SK-N-SH treated with all-trans-retinoic acid at 6 μM for 48 hours (cell line): ENCODE results near the gene LRRC23.
"Not testable (repeated sequence)": the region's sequence is repeated elsewhere in the genome, so short reads cannot be mapped to it uniquely, and the experiment has no call there.

Experiments used
- ATAC-seq: fragments of 200-7000 bp; cut with Tn5 transposase; 3 replicates; pipeline ENCODE4 v1.9.1; 2020; ENCODE audit warnings: mild to moderate bottlenecking, moderate library complexity
- ARNTL ChIP-seq: fragments of 450-650 bp; formaldehyde crosslinking; IDR thresholded peaks from 2 replicates; pipeline ENCODE4 v1.5.0; 2020; ENCODE audit warnings: low read depth, mild to moderate bottlenecking, moderate library complexity, borderline replicate concordance
- BACH2 ChIP-seq: fragments of 250-450 bp; sonication (Bioruptor Pico); IDR thresholded peaks from 2 replicates; pipeline ENCODE4 v1.9.0; 2021; ENCODE audit warnings: mild to moderate bottlenecking, borderline replicate concordance
- CSDC2 ChIP-seq: fragments of 250-450 bp; sonication (Bioruptor Pico); IDR thresholded peaks from 2 replicates; pipeline ENCODE4 v1.5.0; 2020; ENCODE audit warnings: mild to moderate bottlenecking, moderate library complexity
- CSRNP3 ChIP-seq: fragments of 250-450 bp; sonication (Bioruptor Pico); IDR thresholded peaks from 2 replicates; pipeline ENCODE4 v1.5.1; 2021; ENCODE audit warnings: mild to moderate bottlenecking, moderate library complexity
- ESRRG ChIP-seq: fragments of 250-450 bp; sonication (Bioruptor Pico); IDR thresholded peaks from 2 replicates; pipeline ENCODE4 v1.6.1; 2021; ENCODE audit warnings: mild to moderate bottlenecking
- GLIS3 ChIP-seq: fragments of 250-450 bp; sonication (Bioruptor Pico); IDR thresholded peaks from 2 replicates; pipeline ENCODE4 v1.5.0; 2020; ENCODE audit warnings: mild to moderate bottlenecking, moderate library complexity
- ISL1 ChIP-seq: fragments of 250-450 bp; sonication (Bioruptor Pico); IDR thresholded peaks from 2 replicates; pipeline ENCODE4 v2.1.2; 2022; ENCODE audit warnings: mild to moderate bottlenecking, moderate library complexity
- OSR1 ChIP-seq: fragments of 250-450 bp; sonication (Bioruptor Pico); IDR thresholded peaks from 2 replicates; pipeline ENCODE4 v1.8.0; 2022; ENCODE audit warnings: moderate library complexity, mild to moderate bottlenecking, inconsistent platforms
- PPARA ChIP-seq: fragments of 250-450 bp; sonication (Bioruptor Pico); IDR thresholded peaks from 2 replicates; pipeline ENCODE4 v1.5.0; 2020; ENCODE audit warnings: mild to moderate bottlenecking, borderline replicate concordance
- RARB ChIP-seq: fragments of 250-450 bp; sonication (Bioruptor Pico); IDR thresholded peaks from 2 replicates; pipeline ENCODE4 v1.8.0; 2021; ENCODE audit warnings: mild to moderate bottlenecking, moderate library complexity
- SNAI2 ChIP-seq: fragments of 250-450 bp; sonication (Bioruptor Pico); IDR thresholded peaks from 2 replicates; pipeline ENCODE4 v1.5.0; 2020; ENCODE audit warnings: mild to moderate bottlenecking, moderate library complexity
- TCF4 ChIP-seq: fragments of 250-450 bp; sonication (Bioruptor Pico); IDR thresholded peaks from 2 replicates; pipeline ENCODE4 v1.8.0; 2021; ENCODE audit warnings: mild to moderate bottlenecking, moderate library complexity, borderline replicate concordance
- TOX ChIP-seq: fragments of 250-450 bp; sonication (Bioruptor Pico); IDR thresholded peaks from 2 replicates; pipeline ENCODE4 v1.8.0; 2021; ENCODE audit warnings: mild to moderate bottlenecking, moderate library complexity, borderline replicate concordance
- TSHZ2 ChIP-seq: fragments of 250-450 bp; sonication (Bioruptor Pico); IDR thresholded peaks from 2 replicates; pipeline ENCODE4 v1.5.0; 2020; ENCODE audit warnings: mild to moderate bottlenecking, moderate library complexity
- ZC3H10 ChIP-seq: fragments of 250-450 bp; sonication (Bioruptor Pico); IDR thresholded peaks from 2 replicates; pipeline ENCODE4 v1.5.1; 2021; ENCODE audit warnings: mild to moderate bottlenecking, moderate library complexity
- ZFP3 ChIP-seq: fragments of 250-450 bp; sonication (Bioruptor Pico); IDR thresholded peaks from 2 replicates; pipeline ENCODE4 v1.5.0; 2020; ENCODE audit warnings: mild to moderate bottlenecking, moderate library complexity
- ZFP30 ChIP-seq: fragments of 450-650 bp; formaldehyde crosslinking; IDR thresholded peaks from 2 replicates; pipeline ENCODE4 v1.5.0; 2022; ENCODE audit warnings: mild to moderate bottlenecking, moderate library complexity
- ZNF565 ChIP-seq: fragments of 450-650 bp; formaldehyde crosslinking; conservative IDR thresholded peaks from 2 replicates; pipeline ENCODE4 v1.5.0; 2020; ENCODE audit warnings: low read depth, mild to moderate bottlenecking, moderate library complexity
- ZNF70 ChIP-seq: fragments of 450-650 bp; formaldehyde crosslinking; IDR thresholded peaks from 2 replicates; pipeline ENCODE4 v1.5.0; 2020; ENCODE audit warnings: mild to moderate bottlenecking, moderate library complexity
- ZNF8 ChIP-seq: fragments of 450-650 bp; formaldehyde crosslinking; IDR thresholded peaks from 2 replicates; pipeline ENCODE4 v1.5.0; 2020; ENCODE audit warnings: mild to moderate bottlenecking, moderate library complexity
- TF ChIP-seq, protein P1 (sequence below): fragments of 250-450 bp; sonication (Bioruptor Pico); IDR thresholded peaks from 2 replicates; pipeline ENCODE4 v1.8.0; 2021; ENCODE audit warnings: low read depth, mild to moderate bottlenecking, moderate library complexity, borderline replicate concordance
- TF ChIP-seq, protein P2 (sequence below): fragments of 250-450 bp; sonication (Bioruptor Pico); IDR thresholded peaks from 2 replicates; pipeline ENCODE4 v1.8.0; 2020; ENCODE audit warnings: mild to moderate bottlenecking, moderate library complexity, borderline replicate concordance
- TF ChIP-seq, protein P3 (sequence below): fragments of 250-450 bp; sonication (Bioruptor Pico); IDR thresholded peaks from 2 replicates; pipeline ENCODE4 v1.5.1; 2020; ENCODE audit warnings: low read depth, mild to moderate bottlenecking, moderate library complexity

The LRRC23 gene

DNA sequence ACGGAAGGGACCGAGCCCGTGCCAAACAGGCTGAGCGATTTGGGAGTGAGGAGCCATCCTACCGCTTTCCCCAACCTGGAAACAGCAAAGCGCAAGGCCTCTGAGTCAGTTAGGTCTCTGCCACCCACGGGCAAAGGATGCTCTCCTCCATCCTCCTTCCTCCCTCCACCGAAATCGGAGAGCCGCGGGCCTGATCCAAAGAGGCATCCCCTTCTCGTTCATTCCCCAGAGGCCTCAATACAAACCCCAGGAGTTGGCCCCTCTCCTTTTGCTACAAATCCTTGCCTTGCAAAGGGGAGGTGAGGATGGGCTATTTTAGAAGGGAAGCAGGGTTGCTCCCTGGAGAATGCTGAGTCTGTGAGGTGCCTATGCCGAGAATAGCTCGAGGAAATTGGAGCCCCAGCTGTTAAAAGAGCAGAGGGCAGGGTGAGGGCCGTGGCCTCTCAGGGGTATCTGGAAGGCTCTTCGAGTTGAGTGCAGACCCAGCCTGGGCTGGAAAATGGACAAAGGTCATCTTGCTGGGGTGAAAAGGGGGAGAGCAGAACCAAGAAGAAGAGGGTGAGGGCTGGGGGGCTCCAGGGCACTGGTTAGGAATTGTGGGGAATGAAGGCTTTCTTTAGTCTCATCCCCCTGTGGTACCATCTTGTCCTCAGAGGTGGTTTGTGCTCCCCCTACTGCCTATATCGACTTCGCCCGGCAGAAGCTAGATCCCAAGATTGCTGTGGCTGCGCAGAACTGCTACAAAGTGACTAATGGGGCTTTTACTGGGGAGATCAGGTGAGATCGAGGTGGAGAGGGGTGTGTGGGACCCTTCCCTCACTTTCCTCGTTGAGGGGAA lies 36.2 kb upstream of the LRRC23 start:
- TF ChIP-seq ZNF70 (CRISPR knock-in tag) (no peak), SNAI2 (no peak), TCF4 (CRISPR knock-in tag) (no peak), ARNTL (CRISPR knock-in tag) (no peak), ZNF565 (no peak), RARB (CRISPR knock-in tag) (no peak), ZFP30 (CRISPR knock-in tag) (no peak), ZFP3 (CRISPR knock-in tag) (no peak), OSR1 (CRISPR knock-in tag) (no peak), CSRNP3 (no peak)
- TF ChIP-seq, protein P1, sequence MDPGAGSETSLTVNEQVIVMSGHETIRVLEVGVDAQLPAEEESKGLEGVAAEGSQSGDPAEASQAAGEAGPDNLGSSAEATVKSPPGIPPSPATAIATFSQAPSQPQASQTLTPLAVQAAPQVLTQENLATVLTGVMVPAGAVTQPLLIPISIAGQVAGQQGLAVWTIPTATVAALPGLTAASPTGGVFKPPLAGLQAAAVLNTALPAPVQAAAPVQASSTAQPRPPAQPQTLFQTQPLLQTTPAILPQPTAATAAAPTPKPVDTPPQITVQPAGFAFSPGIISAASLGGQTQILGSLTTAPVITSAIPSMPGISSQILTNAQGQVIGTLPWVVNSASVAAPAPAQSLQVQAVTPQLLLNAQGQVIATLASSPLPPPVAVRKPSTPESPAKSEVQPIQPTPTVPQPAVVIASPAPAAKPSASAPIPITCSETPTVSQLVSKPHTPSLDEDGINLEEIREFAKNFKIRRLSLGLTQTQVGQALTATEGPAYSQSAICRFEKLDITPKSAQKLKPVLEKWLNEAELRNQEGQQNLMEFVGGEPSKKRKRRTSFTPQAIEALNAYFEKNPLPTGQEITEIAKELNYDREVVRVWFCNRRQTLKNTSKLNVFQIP: no peak
- ATAC-seq: peak; percentile 2

- TF ChIP-seq ZC3H10: no peak
- TF ChIP-seq PPARA (CRISPR knock-in tag): no peak
- TF ChIP-seq CSDC2 (CRISPR knock-in tag): no peak
- TF ChIP-seq ZNF565: no peak
- no peak for TF ChIP-seq ZNF8 (CRISPR knock-in tag)
- TF ChIP-seq, protein P2, sequence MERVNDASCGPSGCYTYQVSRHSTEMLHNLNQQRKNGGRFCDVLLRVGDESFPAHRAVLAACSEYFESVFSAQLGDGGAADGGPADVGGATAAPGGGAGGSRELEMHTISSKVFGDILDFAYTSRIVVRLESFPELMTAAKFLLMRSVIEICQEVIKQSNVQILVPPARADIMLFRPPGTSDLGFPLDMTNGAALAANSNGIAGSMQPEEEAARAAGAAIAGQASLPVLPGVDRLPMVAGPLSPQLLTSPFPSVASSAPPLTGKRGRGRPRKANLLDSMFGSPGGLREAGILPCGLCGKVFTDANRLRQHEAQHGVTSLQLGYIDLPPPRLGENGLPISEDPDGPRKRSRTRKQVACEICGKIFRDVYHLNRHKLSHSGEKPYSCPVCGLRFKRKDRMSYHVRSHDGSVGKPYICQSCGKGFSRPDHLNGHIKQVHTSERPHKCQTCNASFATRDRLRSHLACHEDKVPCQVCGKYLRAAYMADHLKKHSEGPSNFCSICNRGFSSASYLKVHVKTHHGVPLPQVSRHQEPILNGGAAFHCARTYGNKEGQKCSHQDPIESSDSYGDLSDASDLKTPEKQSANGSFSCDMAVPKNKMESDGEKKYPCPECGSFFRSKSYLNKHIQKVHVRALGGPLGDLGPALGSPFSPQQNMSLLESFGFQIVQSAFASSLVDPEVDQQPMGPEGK (CRISPR knock-in tag): no peak
- no peak for TF ChIP-seq OSR1 (CRISPR knock-in tag)
- no peak for TF ChIP-seq ISL1 (CRISPR knock-in tag)
- TF ChIP-seq, protein P3, sequence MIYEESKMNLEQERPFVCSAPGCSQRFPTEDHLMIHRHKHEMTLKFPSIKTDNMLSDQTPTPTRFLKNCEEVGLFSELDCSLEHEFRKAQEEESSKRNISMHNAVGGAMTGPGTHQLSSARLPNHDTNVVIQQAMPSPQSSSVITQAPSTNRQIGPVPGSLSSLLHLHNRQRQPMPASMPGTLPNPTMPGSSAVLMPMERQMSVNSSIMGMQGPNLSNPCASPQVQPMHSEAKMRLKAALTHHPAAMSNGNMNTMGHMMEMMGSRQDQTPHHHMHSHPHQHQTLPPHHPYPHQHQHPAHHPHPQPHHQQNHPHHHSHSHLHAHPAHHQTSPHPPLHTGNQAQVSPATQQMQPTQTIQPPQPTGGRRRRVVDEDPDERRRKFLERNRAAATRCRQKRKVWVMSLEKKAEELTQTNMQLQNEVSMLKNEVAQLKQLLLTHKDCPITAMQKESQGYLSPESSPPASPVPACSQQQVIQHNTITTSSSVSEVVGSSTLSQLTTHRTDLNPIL (CRISPR knock-in tag): no peak
- no peak for TF ChIP-seq ZFP3 (CRISPR knock-in tag)
- ATAC-seq: peak; percentile 12
Observed at GRCh38 chr12:6869049-6870021, 35.3 kb upstream of the LRRC23 start.

DNA sequence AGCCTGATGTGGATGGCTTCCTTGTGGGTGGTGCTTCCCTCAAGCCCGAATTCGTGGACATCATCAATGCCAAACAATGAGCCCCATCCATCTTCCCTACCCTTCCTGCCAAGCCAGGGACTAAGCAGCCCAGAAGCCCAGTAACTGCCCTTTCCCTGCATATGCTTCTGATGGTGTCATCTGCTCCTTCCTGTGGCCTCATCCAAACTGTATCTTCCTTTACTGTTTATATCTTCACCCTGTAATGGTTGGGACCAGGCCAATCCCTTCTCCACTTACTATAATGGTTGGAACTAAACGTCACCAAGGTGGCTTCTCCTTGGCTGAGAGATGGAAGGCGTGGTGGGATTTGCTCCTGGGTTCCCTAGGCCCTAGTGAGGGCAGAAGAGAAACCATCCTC lies 34.3 kb upstream of the LRRC23 start:
- ATAC-seq: not testable (repeated sequence)

DNA sequence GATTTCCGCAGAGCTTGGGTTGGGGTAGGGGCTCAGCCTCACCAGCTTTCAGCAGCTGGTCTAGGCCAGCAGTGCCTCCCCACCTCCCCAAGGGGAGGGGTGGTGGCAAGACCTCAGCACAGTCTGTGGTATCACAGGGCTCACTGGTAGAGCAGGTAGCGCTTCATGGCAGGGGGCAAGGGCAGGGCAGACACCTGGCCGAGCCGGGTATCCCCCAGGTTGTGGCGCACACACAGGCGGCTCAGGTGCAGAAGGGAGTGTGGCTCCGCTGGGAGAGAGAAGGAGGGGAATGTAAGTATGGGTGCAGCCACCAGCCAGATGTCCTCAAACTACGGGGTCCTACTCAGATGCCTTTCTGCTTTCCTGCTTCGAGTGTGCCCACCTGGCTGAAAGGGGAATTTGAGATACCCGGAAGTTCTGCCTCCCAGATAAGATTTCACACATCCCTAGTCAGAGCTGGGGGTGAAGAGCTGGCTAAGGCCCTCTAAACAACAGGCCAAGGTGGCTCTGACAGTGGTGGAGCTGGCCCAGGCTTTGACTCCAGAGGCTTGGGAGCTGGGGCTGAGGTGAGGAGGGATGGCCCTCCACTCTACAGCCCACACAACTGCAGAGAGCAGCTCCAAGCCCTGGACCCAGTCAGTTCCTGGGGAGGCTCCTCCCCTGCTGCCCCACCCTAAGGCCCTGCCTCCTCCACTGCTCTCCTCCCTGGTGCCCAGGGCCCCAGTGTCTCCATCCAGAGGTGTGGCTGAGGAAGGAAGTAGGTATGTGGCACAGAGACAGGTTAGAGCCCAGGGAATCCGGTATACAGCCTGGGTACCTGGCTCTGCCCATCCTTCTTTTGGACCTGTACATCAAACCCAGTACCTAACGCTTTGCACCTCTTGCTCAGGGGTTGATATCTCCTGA lies 33.3 kb upstream of the LRRC23 start:
- ATAC-seq: no peak
- TF ChIP-seq ZNF565 (no peak), ZFP30 (CRISPR knock-in tag) (no peak), OSR1 (CRISPR knock-in tag) (no peak), BACH2 (CRISPR knock-in tag) (no peak), TSHZ2 (CRISPR knock-in tag) (no peak), TOX (CRISPR knock-in tag) (no peak), ESRRG (CRISPR knock-in tag) (no peak), GLIS3 (no peak), CSRNP3 (no peak), RARB (CRISPR knock-in tag) (no peak), PPARA (CRISPR knock-in tag) (no peak)
